ENCODE measurements around the gene SPTLC3. TPM values are rescaled to one million over a fixed set of nuclear protein-coding genes. Genes with fewer than 3 reads are reported as not detected.

The SPTLC3 gene
- total RNA-seq: 4.6 and 7.1 TPM in 2 replicates

DNA sequence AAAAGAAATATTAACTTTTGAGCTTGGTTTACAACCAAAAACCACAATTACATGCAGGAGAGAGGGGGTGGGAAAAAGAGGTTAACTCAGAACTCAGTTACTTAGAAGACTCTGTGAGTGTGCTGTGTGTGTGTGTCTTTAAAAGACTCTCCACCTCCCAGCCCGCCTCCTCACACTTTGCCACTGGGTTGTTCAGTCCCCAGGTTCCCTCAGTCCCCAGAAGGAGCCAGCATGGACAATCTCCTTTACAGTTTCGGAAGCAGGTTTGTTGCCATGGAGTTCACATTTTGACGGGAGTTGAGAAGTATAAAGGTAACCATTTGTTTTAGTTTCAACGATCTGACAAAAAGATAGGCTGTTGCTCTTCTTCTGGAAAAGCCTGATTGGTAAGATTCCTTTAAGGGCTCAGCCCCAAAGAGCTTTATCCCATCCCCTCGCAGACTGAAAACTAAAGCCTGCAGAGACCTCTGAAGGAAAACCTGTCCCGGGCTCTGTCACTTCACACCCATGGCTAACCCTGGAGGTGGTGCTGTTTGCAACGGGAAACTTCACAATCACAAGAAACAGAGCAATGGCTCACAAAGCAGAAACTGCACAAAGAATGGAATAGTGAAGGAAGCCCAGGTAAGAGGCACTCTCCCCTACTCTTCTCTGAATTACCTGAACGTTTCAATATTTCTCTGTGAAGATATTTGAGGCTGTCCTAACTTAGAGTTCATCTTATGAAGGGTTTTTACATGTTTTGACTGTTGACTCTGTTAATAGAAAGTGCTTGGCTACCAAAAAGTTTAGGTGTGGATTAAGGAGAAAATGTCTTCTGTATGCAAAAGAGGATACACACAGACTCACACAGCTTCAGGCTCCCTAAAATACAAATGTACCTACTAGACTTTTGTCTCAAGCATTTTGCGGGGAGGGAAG lies at the start of gene SPTLC3:
Gene SPTLC3, plus strand, starts transcription at position 212 of the 921 bp plus-strand sequence. Its CDS starts 296 bp downstream, at position 508.

Other genes starting within 250 kb of the SPTLC3 start
- gene ISM1, start 212.3 kb downstream of the SPTLC3 start, total RNA-seq: 0.28 TPM in 1 of 2 replicates, not detected in the other